Vagina (tissue), 2 donors: Measurements from ENCODE around the gene CRNKL1. TPM values are rescaled to one million over a fixed set of nuclear protein-coding genes. Genes with fewer than 3 reads are reported as not detected.

Source experiments
- DNase-seq, 2 donors: peaks; one replicate each; pipeline ENCODE4 v3.0.0-alpha.2; 2017; ENCODE audit errors: extremely low spot score in 2 of 2
- H3K27ac ChIP-seq: fragments of 200-600 bp; sonication (generic); one replicate; pipeline ENCODE4 v1.5.1; 2019
- H3K27me3 ChIP-seq: fragments of 200-600 bp; sonication (generic); one replicate; pipeline ENCODE4 v1.5.1; 2019
- H3K36me3 ChIP-seq, 2 donors: fragments of 200-600 bp; sonication (generic); one replicate each; pipeline ENCODE4 v1.5.1; 2017 to 2019
- H3K4me1 ChIP-seq: fragments of 200-600 bp; sonication (generic); one replicate; pipeline ENCODE4 v1.5.1; 2019
- H3K4me3 ChIP-seq, 2 donors: fragments of 200-600 bp; sonication (generic); 1 replicate in 1 of 2; 2 replicates in 1 of 2; pipeline ENCODE4 v1.5.1; 2016 to 2019
- H3K9me3 ChIP-seq: fragments of 200-600 bp; sonication (generic); one replicate; pipeline ENCODE4 v1.5.1; 2019
- CTCF ChIP-seq, 3 experiments: fragments of 450-650 bp in 2 of 3; fragments of 200-600 bp in 1 of 3; sonication (generic) in 1 of 3; IDR thresholded peaks; one replicate each; pipeline ENCODE4 v1.5.1; 2017 to 2019; ENCODE audit warnings: antibody characterized with exemption in 3 of 3, mild to moderate bottlenecking in 2 of 3, moderate library complexity in 2 of 3
- POLR2A ChIP-seq, 2 donors: fragments of 450-650 bp; IDR thresholded peaks; one replicate each; pipeline ENCODE4 v1.6.1; 2017; ENCODE audit warnings: antibody characterized with exemption in 2 of 2, mild to moderate bottlenecking in 2 of 2, moderate library complexity in 2 of 2
- POLR2AphosphoS5 ChIP-seq, 2 donors: sonication (generic); formaldehyde crosslinking; IDR thresholded peaks; one replicate each; pipeline ENCODE4 v1.9.0; 2017; ENCODE audit warnings: antibody characterized with exemption in 2 of 2, mild to moderate bottlenecking in 2 of 2, low read depth in 1 of 2; ENCODE audit not compliant: insufficient read depth in 1 of 2
- intact Hi-C: fragments of 100-400 bp; cut with DNase I; formaldehyde crosslinking; loops from one replicate; pipeline ENCODE4 v1.15.1; 2023
- total RNA-seq: library from RNA; depleted of rRNA; stranded (reverse); fragments of >200 nt; gene quantifications from one replicate; pipeline ENCODE4 v1.2.3, GENCODE V29; 2016

Gene CRNKL1
- total RNA-seq, 1 donor from 2014 or later: 15.2 TPM

GRCh38 chr20:20065361-20065760 is 13.1 kb upstream of the CRNKL1 start:
- TF ChIP-seq POLR2A (IDR thresholded peaks at IDR 0.05) (no peak), POLR2AphosphoS5 (IDR thresholded peaks at IDR 0.05; ENCODE audit: insufficient read depth in 1 of 2, low read depth in 1 of 2) (no peak), CTCF (IDR thresholded peaks at IDR 0.05) (no peak)
- no peaks in the 10 kb centered on the region for H3K36me3 ChIP-seq
- H3K27ac ChIP-seq: no peak overlapping the region
- no peak overlapping the region for H3K4me3 ChIP-seq
- intact Hi-C loops: no loop called here
- H3K9me3 ChIP-seq: no peaks in the 10 kb centered on the region
- no peaks in the 10 kb centered on the region for H3K4me1 ChIP-seq
- H3K27me3 ChIP-seq: no peaks in the 10 kb centered on the region
- DNase-seq: no peak

- intact Hi-C loops: no loop called here
- H3K27me3 ChIP-seq: no peaks in the 10 kb centered on the region
- no peaks in the 10 kb centered on the region for H3K36me3 ChIP-seq
- H3K4me3 ChIP-seq: no peak overlapping the region
- DNase-seq: no peak
- H3K9me3 ChIP-seq: no peaks in the 10 kb centered on the region
- H3K4me1 ChIP-seq: no peaks in the 10 kb centered on the region
- TF ChIP-seq CTCF (IDR thresholded peaks at IDR 0.05): no peak
- no peak for TF ChIP-seq POLR2AphosphoS5 (IDR thresholded peaks at IDR 0.05; ENCODE audit: insufficient read depth in 1 of 2, low read depth in 1 of 2)
- TF ChIP-seq POLR2A (IDR thresholded peaks at IDR 0.05): no peak
- H3K27ac ChIP-seq: no peak overlapping the region
Observed at GRCh38 chr20:20063941-20064702, 11.9 kb upstream of the CRNKL1 start.

- Histone ChIP-seq H3K27me3 (no peaks in the 10 kb centered on the region), H3K36me3 (no peaks in the 10 kb centered on the region), H3K27ac (no peak overlapping the region), H3K9me3 (no peaks in the 10 kb centered on the region), H3K4me3 (no peak overlapping the region), H3K4me1 (no peaks in the 10 kb centered on the region)
- no peak for TF ChIP-seq POLR2A (IDR thresholded peaks at IDR 0.05)
- no peak for TF ChIP-seq CTCF (IDR thresholded peaks at IDR 0.05)
- no peak for TF ChIP-seq POLR2AphosphoS5 (IDR thresholded peaks at IDR 0.05; ENCODE audit: insufficient read depth in 1 of 2, low read depth in 1 of 2)
- intact Hi-C loops: no loop called here
- DNase-seq: no peak
Observed at GRCh38 chr20:20060234-20060998, 8.2 kb upstream of the CRNKL1 start.

- DNase-seq: no peak
- no peaks in the 10 kb centered on the region for H3K9me3 ChIP-seq
- TF ChIP-seq POLR2AphosphoS5 (IDR thresholded peaks at IDR 0.05; ENCODE audit: insufficient read depth in 1 of 2, low read depth in 1 of 2): no peak
- TF ChIP-seq POLR2A (IDR thresholded peaks at IDR 0.05): no peak
- TF ChIP-seq CTCF (IDR thresholded peaks at IDR 0.05): no peak
- H3K4me1 ChIP-seq: peaks cover 19% of the 10 kb centered on the region
- no peaks in the 10 kb centered on the region for H3K27me3 ChIP-seq
- H3K4me3 ChIP-seq: peak overlapping the region; percentile 89 to 99
- peaks cover 0 to 37% of the 10 kb centered on the region in 2 donors for H3K36me3 ChIP-seq
- intact Hi-C loops: no loop called here
- peak overlapping the region; percentile 89 for H3K27ac ChIP-seq
Observed at GRCh38 chr20:20051767-20052073, 546 bp downstream of the CRNKL1 start.
